Thyroid gland (tissue), 4 donors: ENCODE measurements around the gene BACH1.

Experiments used
- POLR2A ChIP-seq, 2 donors: fragments of 450-650 bp; IDR thresholded peaks; one replicate each; pipeline ENCODE4 v1.6.1; 2017; ENCODE audit warnings: antibody characterized with exemption in 2 of 2, mild to moderate bottlenecking in 2 of 2, moderate library complexity in 1 of 2
- TF ChIP-seq, protein P1 (sequence below), 6 experiments: fragments of 200-600 bp in 3 of 6; fragments of 450-650 bp in 3 of 6; sonication (generic) in 3 of 6; IDR thresholded peaks; one replicate each; pipeline ENCODE4 v1.5.1; 2016 to 2019; ENCODE audit warnings: antibody characterized with exemption in 6 of 6, mild to moderate bottlenecking in 2 of 6, inconsistent platforms in 1 of 6, moderate library complexity in 1 of 6

DNA sequence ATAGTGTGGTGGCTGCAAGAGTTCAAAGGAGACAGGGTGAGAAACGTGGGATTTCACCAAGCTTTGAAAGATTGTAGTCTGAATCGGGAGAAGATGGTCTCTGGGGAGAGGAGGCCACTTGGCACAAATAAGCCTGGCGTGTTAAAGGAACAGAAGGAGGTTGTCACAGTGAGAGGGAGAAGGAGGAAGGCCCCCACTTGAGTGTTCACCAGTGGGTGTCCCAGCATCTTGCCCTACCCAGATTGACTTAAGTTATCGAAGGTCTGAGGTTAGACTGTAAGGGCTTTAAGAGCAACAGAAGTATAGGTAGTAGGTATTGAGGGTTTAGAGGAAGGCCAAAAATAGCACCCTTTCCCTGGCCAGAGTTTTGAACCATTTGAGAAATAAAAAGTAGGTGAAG, 48.0 kb downstream of the BACH1 start:
- TF ChIP-seq, protein P1, sequence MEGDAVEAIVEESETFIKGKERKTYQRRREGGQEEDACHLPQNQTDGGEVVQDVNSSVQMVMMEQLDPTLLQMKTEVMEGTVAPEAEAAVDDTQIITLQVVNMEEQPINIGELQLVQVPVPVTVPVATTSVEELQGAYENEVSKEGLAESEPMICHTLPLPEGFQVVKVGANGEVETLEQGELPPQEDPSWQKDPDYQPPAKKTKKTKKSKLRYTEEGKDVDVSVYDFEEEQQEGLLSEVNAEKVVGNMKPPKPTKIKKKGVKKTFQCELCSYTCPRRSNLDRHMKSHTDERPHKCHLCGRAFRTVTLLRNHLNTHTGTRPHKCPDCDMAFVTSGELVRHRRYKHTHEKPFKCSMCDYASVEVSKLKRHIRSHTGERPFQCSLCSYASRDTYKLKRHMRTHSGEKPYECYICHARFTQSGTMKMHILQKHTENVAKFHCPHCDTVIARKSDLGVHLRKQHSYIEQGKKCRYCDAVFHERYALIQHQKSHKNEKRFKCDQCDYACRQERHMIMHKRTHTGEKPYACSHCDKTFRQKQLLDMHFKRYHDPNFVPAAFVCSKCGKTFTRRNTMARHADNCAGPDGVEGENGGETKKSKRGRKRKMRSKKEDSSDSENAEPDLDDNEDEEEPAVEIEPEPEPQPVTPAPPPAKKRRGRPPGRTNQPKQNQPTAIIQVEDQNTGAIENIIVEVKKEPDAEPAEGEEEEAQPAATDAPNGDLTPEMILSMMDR (IDR thresholded peaks at IDR 0.05), result no peak
- no peak for TF ChIP-seq POLR2A (IDR thresholded peaks at IDR 0.05)
